OCI-LY7 (cell line): ENCODE data around the gene TRAPPC10. TPM values are rescaled to one million over a fixed set of nuclear protein-coding genes. Genes with fewer than 3 reads are reported as not detected.

Experiments used
- BruUV-seq: library from RNA; stranded (reverse); fragments of 400-500 nt; replicated peaks from 2 replicates; lab custom pipeline; 2021; lab: Mats Ljungman, UMichigan
- CTCF ChIA-PET: fragments of 300-600 bp; sonication (Branson Sonifier 250); formaldehyde crosslinking; loops from one replicate; lab custom pipeline; 2022; ENCODE audit warnings: antibody characterized with exemption; ENCODE audit not compliant: unreplicated experiment; lab: Charles Lee
- POLR2A ChIA-PET: fragments of 300-600 bp; sonication (Branson Sonifier 250); formaldehyde crosslinking; loops from one replicate; lab custom pipeline; 2022; ENCODE audit warnings: antibody characterized with exemption; lab: Charles Lee
- DNase-seq: peaks from one replicate; pipeline ENCODE4 v3.0.0-alpha.2; 2015; ENCODE audit warnings: low spot score
- H2AFZ ChIP-seq: fragments of 200-600 bp; sonication (generic), shearing (Covaris generic); 2 replicates; pipeline ENCODE4 v1.6.1; 2014; ENCODE audit warnings: mild to moderate bottlenecking, antibody characterized with exemption, low read length, moderate library complexity
- H3K27ac ChIP-seq: fragments of 200-600 bp; sonication (generic); 2 replicates; pipeline ENCODE4 v1.5.1; 2014; ENCODE audit warnings: mixed run types, low read depth, mild to moderate bottlenecking, moderate library complexity, low read length, inconsistent platforms; ENCODE audit not compliant: poor library complexity, severe bottlenecking
- H3K36me3 ChIP-seq: fragments of 200-600 bp; sonication (generic); 2 replicates; pipeline ENCODE4 v1.6.1; 2014; ENCODE audit warnings: mild to moderate bottlenecking, antibody characterized with exemption, low read length, moderate library complexity, mixed read lengths; ENCODE audit not compliant: insufficient read depth
- H3K4me1 ChIP-seq: fragments of 200-600 bp; sonication (generic); 2 replicates; pipeline ENCODE4 v1.5.1; 2014; ENCODE audit warnings: mild to moderate bottlenecking, low read length; ENCODE audit not compliant: insufficient read depth, poor library complexity, severe bottlenecking
- H3K4me2 ChIP-seq: fragments of 200-600 bp; sonication (generic); 2 replicates; pipeline ENCODE4 v1.6.1; 2014; ENCODE audit warnings: mild to moderate bottlenecking, low read length
- H3K4me3 ChIP-seq: fragments of 200-600 bp; sonication (generic); 2 replicates; pipeline ENCODE4 v1.5.1; 2014; ENCODE audit warnings: mild to moderate bottlenecking, low read depth, low read length; ENCODE audit not compliant: poor library complexity, severe bottlenecking
- H3K79me2 ChIP-seq: fragments of 200-600 bp; sonication (generic); 2 replicates; pipeline ENCODE4 v1.6.1; 2016; ENCODE audit warnings: low read depth, mild to moderate bottlenecking, low read length, moderate library complexity, mixed read lengths; ENCODE audit not compliant: insufficient read depth
- H3K9me2 ChIP-seq: fragments of 200-600 bp; sonication (generic); 2 replicates; pipeline ENCODE4 v1.6.1; 2016; ENCODE audit warnings: mild to moderate bottlenecking, low read length, mixed read lengths; ENCODE audit not compliant: insufficient read depth
- H3K9me3 ChIP-seq: fragments of 200-600 bp; sonication (generic); 2 replicates; pipeline ENCODE4 v1.6.1; 2014; ENCODE audit warnings: mild to moderate bottlenecking, mixed run types, low read length, mixed read lengths
- H4K20me1 ChIP-seq: fragments of 200-600 bp; sonication (generic); 2 replicates; pipeline ENCODE4 v1.6.1; 2014; ENCODE audit warnings: mild to moderate bottlenecking, antibody characterized with exemption, low read length, moderate library complexity, mixed read lengths; ENCODE audit not compliant: insufficient read depth
- CTCF ChIP-seq: fragments of 200-600 bp; sonication (generic); conservative IDR thresholded peaks from 2 replicates; pipeline ENCODE4 v1.5.1; 2014; ENCODE audit warnings: mild to moderate bottlenecking, antibody characterized with exemption, low read length, moderate library complexity, mixed read lengths
- EZH2phosphoT487 ChIP-seq: fragments of 200-600 bp; sonication (generic); IDR thresholded peaks from 2 replicates; pipeline ENCODE4 v1.6.1; 2018; ENCODE audit warnings: low read depth, borderline replicate concordance, mild to moderate bottlenecking, mixed run types, antibody characterized with exemption, low read length, moderate library complexity, mixed read lengths
- intact Hi-C: fragments of 100-400 bp; cut with micrococcal nuclease; formaldehyde crosslinking; loops from one replicate; pipeline ENCODE4 v1.10.0; 2022; ENCODE audit not compliant: unreplicated experiment
- total RNA-seq, 2 experiments: library from RNA; depleted of rRNA in 1 of 2; stranded (reverse); fragments of >200 nt in 1 of 2; shearing (Covaris generic) in 1 of 2; gene quantifications; 2 replicates each; pipeline ENCODE4 v1.2.3, GENCODE V29; 2014 to 2022

The TRAPPC10 gene
- total RNA-seq, 2 experiments from 2014 or later, result 37.4 to 54.7 TPM

GRCh38 chr21:44064852-44065403 is 52.8 kb downstream of the TRAPPC10 start:
- Histone ChIP-seq H3K36me3 (peaks cover 83% of the 10 kb centered on the region), H3K9me3 (no peaks in the 10 kb centered on the region), H3K9me2 (no peaks in the 10 kb centered on the region), H2AFZ (no peak overlapping the region), H3K79me2 (no peaks in the 10 kb centered on the region), H3K4me1 (no peaks in the 10 kb centered on the region), H4K20me1 (no peaks in the 10 kb centered on the region), H3K27ac (no peak overlapping the region), H3K4me3 (no peak overlapping the region), H3K4me2 (no peak overlapping the region)
- DNase-seq, result no peak
- POLR2A ChIA-PET, result no interaction called here
- intact Hi-C loops, result no loop called here
- CTCF ChIA-PET, result no interaction called here
- no TSS peak for BruUV-seq
- TF ChIP-seq CTCF, result no peak
- no peak for TF ChIP-seq EZH2phosphoT487

GRCh38 chr21:44065428-44065827 is 53.3 kb downstream of the TRAPPC10 start:
- H3K27ac ChIP-seq, result no peak overlapping the region
- peaks cover 79% of the 10 kb centered on the region for H3K36me3 ChIP-seq
- no peaks in the 10 kb centered on the region for H3K79me2 ChIP-seq
- H2AFZ ChIP-seq, result no peak overlapping the region
- no peaks in the 10 kb centered on the region for H3K4me1 ChIP-seq
- POLR2A ChIA-PET, result no interaction called here
- no peaks in the 10 kb centered on the region for H4K20me1 ChIP-seq
- H3K4me3 ChIP-seq, result no peak overlapping the region
- TF ChIP-seq EZH2phosphoT487 (no peak), CTCF (no peak)
- H3K9me3 ChIP-seq, result no peaks in the 10 kb centered on the region
- DNase-seq, result no peak
- CTCF ChIA-PET, result no interaction called here
- H3K9me2 ChIP-seq, result no peaks in the 10 kb centered on the region
- no peak overlapping the region for H3K4me2 ChIP-seq
- intact Hi-C loops, result no loop called here
- BruUV-seq, result no TSS peak

- no peak overlapping the region for H3K4me2 ChIP-seq
- H4K20me1 ChIP-seq, result no peaks in the 10 kb centered on the region
- no peaks in the 10 kb centered on the region for H3K4me1 ChIP-seq
- H3K36me3 ChIP-seq, result peaks cover 75% of the 10 kb centered on the region
- TF ChIP-seq EZH2phosphoT487 (no peak), CTCF (no peak)
- no peaks in the 10 kb centered on the region for H3K9me2 ChIP-seq
- no peak overlapping the region for H3K4me3 ChIP-seq
- H3K9me3 ChIP-seq, result no peaks in the 10 kb centered on the region
- BruUV-seq, result no TSS peak
- no peak overlapping the region for H3K27ac ChIP-seq
- no peaks in the 10 kb centered on the region for H3K79me2 ChIP-seq
- intact Hi-C loops, result no loop called here
- H2AFZ ChIP-seq, result no peak overlapping the region
- POLR2A ChIA-PET, result no interaction called here
- CTCF ChIA-PET, result no interaction called here
- no peak for DNase-seq
Measured at GRCh38 chr21:44066116-44066515, 54.0 kb downstream of the TRAPPC10 start.
